Activated CD8-positive, alpha-beta memory T cell treated with anti-CD3 and anti-CD28 coated beads, Interleukin-2, amount 10 ng/mL, durations not matched to agents 7 days and 5 days (primary cell): ENCODE measurements around the gene RNASE11. TPM values are rescaled to one million over a fixed set of nuclear protein-coding genes. Genes with fewer than 3 reads are reported as not detected.
"Not testable (repeated sequence)": the region's sequence is repeated elsewhere in the genome, so short reads cannot be mapped to it uniquely, and the experiment has no call there.

ENCODE experiments used
- ATAC-seq: fragments of 150-1000 bp; cut with Tn5 transposase; one replicate; pipeline ENCODE4 v1.10.0; 2021; ENCODE audit warnings: moderate library complexity
- CTCF ChIA-PET: fragments of 350-600 bp; sonication (Branson Sonifier 250); formaldehyde crosslinking; loops from one replicate; lab custom pipeline; 2021; ENCODE audit warnings: antibody characterized with exemption; lab: Charles Lee
- DNase-seq: peaks from one replicate; pipeline ENCODE4 v3.0.0-alpha.2; 2020
- H3K27ac Mint-ChIP-seq: one replicate; pipeline ENCODE4 v1.8.0; 2021; ENCODE audit warnings: mild to moderate bottlenecking, mixed read lengths
- H3K27me3 Mint-ChIP-seq: one replicate; pipeline ENCODE4 v1.8.0; 2021; ENCODE audit warnings: mixed read lengths
- H3K36me3 Mint-ChIP-seq: one replicate; pipeline ENCODE4 v1.8.0; 2021; ENCODE audit warnings: mild to moderate bottlenecking, mixed read lengths
- H3K4me1 Mint-ChIP-seq: one replicate; pipeline ENCODE4 v1.8.0; 2021; ENCODE audit warnings: mixed read lengths
- H3K4me3 Mint-ChIP-seq: one replicate; pipeline ENCODE4 v1.8.0; 2021; ENCODE audit warnings: mild to moderate bottlenecking, moderate library complexity, mixed read lengths
- H3K9me3 Mint-ChIP-seq: one replicate; pipeline ENCODE4 v1.8.0; 2022; ENCODE audit warnings: low read depth, mixed read lengths
- total RNA-seq, 2 experiments: library from RNA; stranded (reverse); gene quantifications; one replicate each; pipeline ENCODE4 v1.2.3, GENCODE V29; 2021

Gene RNASE11
- total RNA-seq, 2 experiments from 2014 or later, result not detected

DNA sequence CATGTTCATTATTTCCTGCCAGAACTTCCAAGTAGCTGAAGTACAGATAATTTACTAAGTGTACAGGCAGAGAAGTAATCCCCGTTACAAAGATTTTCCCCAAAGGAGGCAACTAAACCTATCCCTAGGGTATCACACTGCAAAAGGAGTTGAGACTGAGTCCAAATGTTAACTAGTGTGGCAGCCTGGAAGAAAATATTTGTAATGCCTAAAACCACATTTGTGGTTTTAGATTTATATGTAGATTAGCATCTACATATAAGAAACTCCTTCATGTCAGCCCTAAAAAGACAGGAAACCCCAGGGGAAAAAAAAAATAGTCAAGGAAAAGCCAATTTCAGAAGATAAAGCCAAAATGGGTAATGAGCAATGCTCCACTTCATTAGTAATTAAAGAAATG is 4.8 kb upstream of the RNASE11 start:
- CTCF ChIA-PET, result no interaction called here
- ATAC-seq, result no peak
- H3K4me3 Mint-ChIP-seq, result no peak overlapping the region

GRCh38 chr14:20591235-20591634 is 3.4 kb upstream of the RNASE11 start, which contains the start of gene RNASE12:
Gene RNASE12, minus strand, starts transcription at chr14:20591376. Its CDS starts 653 bp downstream, at chr14:20590723.
- peaks cover 3% of the 10 kb centered on the region for H3K36me3 Mint-ChIP-seq
- CTCF ChIA-PET, result no interaction called here
- peaks cover 25% of the 10 kb centered on the region for H3K27me3 Mint-ChIP-seq
- H3K9me3 Mint-ChIP-seq, result no peaks in the 10 kb centered on the region
- DNase-seq (no peak), ATAC-seq (no peak)
- no peak within 1 kb of the TSS for H3K4me3 Mint-ChIP-seq
- no peak within 1 kb of the TSS for H3K27ac Mint-ChIP-seq
- peaks cover 14% of the 10 kb centered on the region for H3K4me1 Mint-ChIP-seq

More for the DNA sequence above, 4.8 kb upstream of the RNASE11 start:
- no peak for DNase-seq
- peaks cover 25% of the 10 kb centered on the region for H3K27me3 Mint-ChIP-seq
- H3K27ac Mint-ChIP-seq, result no peak overlapping the region
- H3K4me1 Mint-ChIP-seq, result peaks cover 7% of the 10 kb centered on the region
- H3K9me3 Mint-ChIP-seq, result no peaks in the 10 kb centered on the region
- peaks cover 2% of the 10 kb centered on the region for H3K36me3 Mint-ChIP-seq

DNA sequence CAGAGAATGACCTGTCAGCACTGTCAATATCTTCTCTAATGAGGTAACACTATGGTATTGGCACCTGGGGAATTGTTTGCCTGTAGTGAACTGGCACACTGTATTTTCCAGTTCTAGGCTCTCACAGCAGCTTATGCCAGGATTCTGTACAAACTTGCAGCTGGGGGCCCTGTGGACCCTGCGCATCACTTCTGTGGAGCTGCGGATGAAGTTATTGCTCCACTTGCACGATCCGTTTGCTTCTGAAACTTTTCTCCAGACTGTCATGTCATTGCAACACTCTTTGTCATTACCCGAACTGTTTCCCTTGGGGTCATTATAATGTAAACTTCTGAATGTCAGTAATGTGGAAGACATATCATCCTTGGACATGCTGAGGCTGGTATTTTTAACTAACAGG is 3.9 kb downstream of the RNASE11 start:
- Mint-ChIP-seq H3K36me3 (peaks cover 8% of the 10 kb centered on the region), H3K4me3 (no peak overlapping the region), H3K4me1 (peaks cover 12% of the 10 kb centered on the region), H3K27ac (no peak overlapping the region), H3K9me3 (no peaks in the 10 kb centered on the region), H3K27me3 (peaks cover 14% of the 10 kb centered on the region)
- no peak for DNase-seq
- no peak for ATAC-seq
- CTCF ChIA-PET, result no interaction called here

DNA sequence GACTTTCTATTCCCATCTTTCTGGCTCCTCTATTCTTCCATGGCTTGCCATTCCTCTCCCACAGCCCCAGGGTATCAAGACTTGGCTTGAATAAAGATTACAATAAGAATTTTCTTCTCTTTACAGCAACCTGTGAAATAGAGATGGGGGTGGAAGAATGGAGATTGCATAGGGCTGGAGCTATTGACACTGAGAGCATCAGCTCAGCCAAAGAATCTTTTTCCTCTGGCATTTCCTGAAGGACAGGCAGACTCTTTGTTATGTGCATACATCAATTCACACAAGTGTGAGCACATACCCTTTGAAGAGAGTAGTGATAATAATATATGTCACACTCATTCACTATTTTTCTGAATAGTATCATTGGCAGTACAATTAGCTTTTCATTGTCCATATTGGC is 4.7 kb downstream of the RNASE11 start:
- Mint-ChIP-seq H3K27ac (no peak overlapping the region), H3K36me3 (peaks cover 8% of the 10 kb centered on the region), H3K9me3 (no peaks in the 10 kb centered on the region), H3K4me1 (peaks cover 12% of the 10 kb centered on the region), H3K27me3 (peaks cover 14% of the 10 kb centered on the region), H3K4me3 (no peak overlapping the region)
- DNase-seq (no peak), ATAC-seq (no peak)
- CTCF ChIA-PET, result no interaction called here

GRCh38 chr14:20580242-20580641 is 7.6 kb downstream of the RNASE11 start:
- H3K4me3 Mint-ChIP-seq, result no peak overlapping the region
- H3K27ac Mint-ChIP-seq, result no peak overlapping the region
- no peaks in the 10 kb centered on the region for H3K4me1 Mint-ChIP-seq
- H3K36me3 Mint-ChIP-seq, result no peaks in the 10 kb centered on the region
- CTCF ChIA-PET, result interaction anchor here (0.9 kb wide), 1 partner anchor 30 kb away, joined by 3 read pairs; no protein-coding TSS in a partner anchor
- no peaks in the 10 kb centered on the region for H3K9me3 Mint-ChIP-seq
- DNase-seq (no peak), ATAC-seq (no peak)
- peaks cover 10% of the 10 kb centered on the region for H3K27me3 Mint-ChIP-seq

DNA sequence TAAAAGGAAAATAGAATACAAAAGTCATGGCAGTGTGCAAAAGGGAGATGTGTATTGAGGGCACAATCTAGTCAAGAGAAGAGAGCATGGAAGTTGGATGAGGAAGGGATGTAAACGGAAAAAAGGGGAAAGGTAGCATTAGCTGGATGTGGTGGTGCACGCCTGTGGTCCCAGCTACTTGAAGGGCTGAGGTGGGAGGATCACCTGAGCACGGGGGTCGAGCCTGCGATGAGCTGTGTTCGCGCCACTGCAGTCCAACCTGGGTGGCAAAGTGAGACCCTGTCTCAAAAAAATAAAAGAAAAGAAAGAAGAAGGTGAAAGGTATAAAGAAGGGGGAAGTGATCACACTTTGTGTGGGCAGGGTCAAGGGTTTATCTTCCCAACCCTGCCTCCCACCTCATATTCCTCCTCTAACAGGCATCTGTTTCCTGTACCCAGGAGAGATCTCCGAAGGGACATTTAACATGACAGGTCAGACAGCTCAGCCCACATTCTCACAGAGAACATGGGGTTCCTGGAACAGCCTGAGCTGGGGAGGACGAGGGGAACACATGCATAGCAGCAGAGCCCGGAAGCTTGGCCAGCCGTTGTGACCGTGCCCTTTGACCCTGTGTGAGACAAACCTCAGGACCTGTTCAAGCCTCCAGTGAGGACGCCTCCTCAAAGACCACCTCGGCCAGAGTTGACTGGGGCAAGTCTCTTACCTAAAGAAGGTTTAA is 8.9 kb downstream of the RNASE11 start:
- no peaks in the 10 kb centered on the region for H3K9me3 Mint-ChIP-seq
- DNase-seq (no peak), ATAC-seq (no peak)
- H3K27me3 Mint-ChIP-seq, result peaks cover 10% of the 10 kb centered on the region
- no peak overlapping the region for H3K27ac Mint-ChIP-seq
- CTCF ChIA-PET, result no interaction called here
- H3K4me1 Mint-ChIP-seq, result no peaks in the 10 kb centered on the region
- H3K36me3 Mint-ChIP-seq, result no peaks in the 10 kb centered on the region
- H3K4me3 Mint-ChIP-seq, result no peak overlapping the region

GRCh38 chr14:20578325-20578724 is 9.5 kb downstream of the RNASE11 start:
- DNase-seq (no peak), ATAC-seq (no peak)
- no peaks in the 10 kb centered on the region for H3K36me3 Mint-ChIP-seq
- no peaks in the 10 kb centered on the region for H3K4me1 Mint-ChIP-seq
- H3K9me3 Mint-ChIP-seq, result no peaks in the 10 kb centered on the region
- CTCF ChIA-PET, result no interaction called here
- peaks cover 7% of the 10 kb centered on the region for H3K27me3 Mint-ChIP-seq
- H3K27ac Mint-ChIP-seq, result no peak overlapping the region
- no peak overlapping the region for H3K4me3 Mint-ChIP-seq

- ATAC-seq, H3K9me3 Mint-ChIP-seq: not testable (repeated sequence)
These were observed 15.3 kb downstream of the RNASE11 start for GRCh38 chr14:20572382-20572990.

GRCh38 chr14:20570720-20571119 is 17.1 kb downstream of the RNASE11 start:
- H3K27me3 Mint-ChIP-seq, H3K9me3 Mint-ChIP-seq, H3K4me3 Mint-ChIP-seq, H3K4me1 Mint-ChIP-seq, H3K36me3 Mint-ChIP-seq, CTCF ChIA-PET, ATAC-seq, DNase-seq, H3K27ac Mint-ChIP-seq: not testable (repeated sequence)

More at GRCh38 chr14:20572382-20572990, 15.3 kb downstream of the RNASE11 start:
- H3K4me1 Mint-ChIP-seq, CTCF ChIA-PET, H3K4me3 Mint-ChIP-seq, H3K27ac Mint-ChIP-seq, DNase-seq, H3K27me3 Mint-ChIP-seq, H3K36me3 Mint-ChIP-seq: not testable (repeated sequence)

DNA sequence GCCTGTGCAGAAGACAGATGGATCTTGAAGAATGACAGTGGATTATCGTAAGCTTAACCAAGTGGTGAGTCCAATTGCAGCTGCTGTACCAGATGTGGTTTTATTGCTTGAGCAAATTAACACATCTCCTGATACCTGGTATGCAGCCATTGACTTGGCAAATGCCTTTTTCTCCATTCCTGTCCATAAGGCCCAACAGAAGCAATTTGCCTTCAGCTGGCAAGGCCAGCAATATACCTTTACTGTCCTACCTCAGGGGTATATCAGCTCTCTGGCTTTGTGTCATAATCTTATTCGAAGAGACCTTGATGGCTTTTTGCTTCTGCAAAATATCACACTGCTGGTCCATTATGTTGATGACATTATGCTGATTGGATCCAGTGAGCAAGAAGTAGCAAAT is 17.9 kb downstream of the RNASE11 start:
- ATAC-seq, H3K27me3 Mint-ChIP-seq, H3K27ac Mint-ChIP-seq, H3K4me1 Mint-ChIP-seq, H3K9me3 Mint-ChIP-seq, H3K4me3 Mint-ChIP-seq, DNase-seq, H3K36me3 Mint-ChIP-seq: not testable (repeated sequence)
- CTCF ChIA-PET, result interaction anchor here (0.6 kb wide), 1 partner anchor 125 kb away, joined by 4 read pairs; no protein-coding TSS in a partner anchor

DNA sequence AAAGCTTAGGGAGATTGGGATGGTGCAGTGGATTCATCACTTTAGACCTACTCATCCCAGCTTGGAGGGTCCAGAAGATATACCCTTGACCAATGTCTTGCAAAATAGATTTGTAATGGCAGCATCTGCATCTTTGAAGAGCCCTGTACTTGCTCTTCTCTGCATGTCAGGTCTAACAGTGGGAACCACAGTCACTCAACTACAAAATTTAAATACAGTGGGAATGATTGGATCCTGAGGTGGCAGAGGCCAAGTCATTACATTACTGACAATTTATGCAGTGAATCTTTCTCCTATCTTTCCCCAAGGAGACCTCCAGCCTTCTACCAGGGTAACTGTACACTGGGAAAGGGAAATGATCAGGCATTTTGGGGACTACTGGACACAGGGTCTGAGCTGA is 18.7 kb downstream of the RNASE11 start:
- CTCF ChIA-PET, result interaction anchor here (0.6 kb wide), 1 partner anchor 126 kb away, joined by 4 read pairs; no protein-coding TSS in a partner anchor
- Mint-ChIP-seq H3K36me3 (peaks cover 1% of the 10 kb centered on the region), H3K27ac (no peak overlapping the region), H3K4me3 (no peak overlapping the region), H3K4me1 (peaks cover 8% of the 10 kb centered on the region), H3K9me3 (peaks cover 3% of the 10 kb centered on the region), H3K27me3 (peaks cover 2% of the 10 kb centered on the region)
- no peak for DNase-seq
- no peak for ATAC-seq

DNA sequence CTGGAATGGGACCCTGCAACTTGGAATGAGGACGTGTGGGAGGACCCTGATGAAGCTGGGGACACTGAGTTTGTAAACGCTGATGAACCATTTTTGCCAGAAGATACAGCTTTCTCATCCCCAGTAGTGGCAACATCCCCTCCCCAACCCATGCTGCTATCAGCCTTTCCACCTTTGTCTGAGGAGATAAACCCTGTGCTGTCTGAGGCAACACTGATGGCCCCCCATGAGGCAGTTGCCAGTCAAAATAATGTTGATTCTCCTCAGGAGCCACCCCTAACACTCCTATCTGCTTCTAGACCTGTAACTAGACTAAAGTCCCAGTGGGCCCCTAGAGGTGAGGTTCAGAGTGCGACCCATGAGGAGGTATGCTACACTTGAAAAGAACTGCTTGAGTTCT is 19.4 kb downstream of the RNASE11 start:
- H3K27ac Mint-ChIP-seq, result no peak overlapping the region
- ATAC-seq, result no peak
- H3K4me1 Mint-ChIP-seq, result peaks cover 8% of the 10 kb centered on the region
- H3K27me3 Mint-ChIP-seq, result peaks cover 2% of the 10 kb centered on the region
- CTCF ChIA-PET, result no interaction called here
- H3K9me3 Mint-ChIP-seq, result peaks cover 3% of the 10 kb centered on the region
- DNase-seq, result no peak
- no peak overlapping the region for H3K4me3 Mint-ChIP-seq
- H3K36me3 Mint-ChIP-seq, result peaks cover 1% of the 10 kb centered on the region

DNA sequence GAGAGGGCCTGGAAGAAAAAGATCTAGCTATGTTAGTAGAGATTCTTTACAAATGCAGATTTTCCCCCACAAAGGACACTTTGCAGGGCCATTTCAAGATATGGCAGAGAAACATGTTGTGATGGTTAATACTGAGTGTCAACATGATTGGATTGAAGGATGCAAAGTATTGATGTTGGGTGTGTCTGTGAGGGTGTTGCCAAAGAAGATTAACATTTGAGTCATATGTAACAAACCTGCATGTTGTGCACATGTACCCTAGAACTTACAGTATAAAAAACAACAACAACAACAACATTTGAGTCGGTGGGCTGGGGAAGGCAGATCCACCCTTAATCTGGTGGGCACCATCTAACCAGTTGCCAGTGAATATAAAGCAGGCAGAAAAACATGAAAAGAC is 20.6 kb downstream of the RNASE11 start:
- CTCF ChIA-PET, H3K9me3 Mint-ChIP-seq, H3K4me1 Mint-ChIP-seq, H3K36me3 Mint-ChIP-seq, DNase-seq, H3K27ac Mint-ChIP-seq, H3K27me3 Mint-ChIP-seq, H3K4me3 Mint-ChIP-seq, ATAC-seq: not testable (repeated sequence)

- H3K36me3 Mint-ChIP-seq, result peaks cover 1% of the 10 kb centered on the region
- H3K9me3 Mint-ChIP-seq, result peaks cover 3% of the 10 kb centered on the region
- H3K4me3 Mint-ChIP-seq, result no peak overlapping the region
- ATAC-seq (no peak), DNase-seq (no peak)
- no peaks in the 10 kb centered on the region for H3K4me1 Mint-ChIP-seq
- no peak overlapping the region for H3K27ac Mint-ChIP-seq
- CTCF ChIA-PET, result no interaction called here
- H3K27me3 Mint-ChIP-seq, result peaks cover 7% of the 10 kb centered on the region
These were observed 23.3 kb downstream of the RNASE11 start for GRCh38 chr14:20564501-20564997.
